GM19099 (cell line): ENCODE results near the gene ATN1.

Experiments
- POLR2A ChIP-seq: IDR thresholded peaks from 3 replicates; pipeline ENCODE4 v1.6.1; 2011; ENCODE audit warnings: low read depth; ENCODE audit not compliant: insufficient read length; ENCODE audit errors: extremely low read depth

The ATN1 gene

GRCh38 chr12:6921539-6921938 is 6.2 kb upstream of the ATN1 start:
- no peak for TF ChIP-seq POLR2A

- TF ChIP-seq POLR2A, result no peak
Measured at GRCh38 chr12:6921996-6922946, 5.5 kb upstream of the ATN1 start.

GRCh38 chr12:6923003-6923732 is 4.6 kb upstream of the ATN1 start:
- TF ChIP-seq POLR2A, result no peak

- TF ChIP-seq POLR2A, result no peak
Measured at GRCh38 chr12:6923851-6924250, 3.9 kb upstream of the ATN1 start.

GRCh38 chr12:6925239-6925539 is 2.6 kb upstream of the ATN1 start:
- no peak for TF ChIP-seq POLR2A

- no peak for TF ChIP-seq POLR2A
Measured at GRCh38 chr12:6925540-6926279, 2.0 kb upstream of the ATN1 start.

GRCh38 chr12:6928022-6928702 is 403 bp downstream of the ATN1 start:
- peak; percentile 15 for TF ChIP-seq POLR2A

- no peak for TF ChIP-seq POLR2A
Measured at GRCh38 chr12:6928703-6929407, 1.1 kb downstream of the ATN1 start.

GRCh38 chr12:6929466-6930452 is 2.0 kb downstream of the ATN1 start:
- TF ChIP-seq POLR2A, result no peak

- no peak for TF ChIP-seq POLR2A
Measured at GRCh38 chr12:6932766-6933165, 5.0 kb downstream of the ATN1 start.

- no peak for TF ChIP-seq POLR2A
Measured at GRCh38 chr12:6934110-6934509, 6.4 kb downstream of the ATN1 start.

- no peak for TF ChIP-seq POLR2A
Measured at GRCh38 chr12:6935371-6936193, 7.8 kb downstream of the ATN1 start.
